ENCODE results near the gene CD80. TPM values are rescaled to one million over a fixed set of nuclear protein-coding genes. Genes with fewer than 3 reads are reported as not detected.
"Not testable (repeated sequence)": the region's sequence is repeated elsewhere in the genome, so short reads cannot be mapped to it uniquely, and the experiment has no call there.

The CD80 gene
- total and polyA plus RNA-seq, 9 donors, result 0.04 to 0.36 (median 0.11) TPM; not detected in 2

- no peak for DNase-seq
- Histone ChIP-seq H3K27ac (ENCODE audit: low read length) (no peak overlapping the region), H3K36me3 (ENCODE audit: control insufficient read depth, insufficient read depth, low read length) (no peaks in the 10 kb centered on the region), H3K27me3 (ENCODE audit: control insufficient read depth, insufficient read depth, low read length) (no peaks in the 10 kb centered on the region), H3K4me3 (ENCODE audit: low read length) (no peak overlapping the region), H3K9me3 (replicated peaks; ENCODE audit: control insufficient read depth, low read depth, low read length) (no peaks in the 10 kb centered on the region), H3K4me1 (ENCODE audit: control insufficient read depth, insufficient read depth, low read length) (no peaks in the 10 kb centered on the region)
- WGBS (ENCODE audit: insufficient coverage), result 62% methylated on average over 6 of the region's 6 CpGs
These were observed 3.0 kb upstream of the CD80 start for GRCh38 chr3:119562307-119562961.

- WGBS (ENCODE audit: insufficient coverage), result no CpG with 5 or more reads among the region's 5 CpGs
- H3K9me3 ChIP-seq (replicated peaks; ENCODE audit: control insufficient read depth, low read depth, low read length), result no peaks in the 10 kb centered on the region
- H3K27ac ChIP-seq (ENCODE audit: low read length), result no peak overlapping the region
- H3K4me1 ChIP-seq (ENCODE audit: control insufficient read depth, insufficient read depth, low read length), result no peaks in the 10 kb centered on the region
- no peaks in the 10 kb centered on the region for H3K27me3 ChIP-seq (ENCODE audit: control insufficient read depth, insufficient read depth, low read length)
- no peak for DNase-seq
- H3K36me3 ChIP-seq (ENCODE audit: control insufficient read depth, insufficient read depth, low read length), result no peaks in the 10 kb centered on the region
- no peak overlapping the region for H3K4me3 ChIP-seq (ENCODE audit: low read length)
These were observed 746 bp upstream of the CD80 start for GRCh38 chr3:119560160-119560559.

- Histone ChIP-seq H3K9me3 (replicated peaks; ENCODE audit: control insufficient read depth, low read depth, low read length) (no peaks in the 10 kb centered on the region), H3K27me3 (ENCODE audit: control insufficient read depth, insufficient read depth, low read length) (no peaks in the 10 kb centered on the region), H3K4me3 (ENCODE audit: low read length) (no peak overlapping the region), H3K36me3 (ENCODE audit: control insufficient read depth, insufficient read depth, low read length) (no peaks in the 10 kb centered on the region), H3K27ac (ENCODE audit: low read length) (no peak overlapping the region), H3K4me1 (ENCODE audit: control insufficient read depth, insufficient read depth, low read length) (no peaks in the 10 kb centered on the region)
- no peak for DNase-seq
- WGBS (ENCODE audit: insufficient coverage), result 100% methylated on average over 1 of the region's 9 CpGs
These were observed 642 bp downstream of the CD80 start for GRCh38 chr3:119558626-119559317.

- H3K36me3 ChIP-seq (ENCODE audit: control insufficient read depth, insufficient read depth, low read length), result no peaks in the 10 kb centered on the region
- H3K4me1 ChIP-seq (ENCODE audit: control insufficient read depth, insufficient read depth, low read length), result no peaks in the 10 kb centered on the region
- H3K27me3 ChIP-seq (ENCODE audit: control insufficient read depth, insufficient read depth, low read length), result no peaks in the 10 kb centered on the region
- H3K9me3 ChIP-seq (replicated peaks; ENCODE audit: control insufficient read depth, low read depth, low read length), result no peaks in the 10 kb centered on the region
- no peak for DNase-seq
- 50% methylated on average over 1 of the region's 3 CpGs for WGBS (ENCODE audit: insufficient coverage)
- H3K27ac ChIP-seq (ENCODE audit: low read length), result no peak overlapping the region
- H3K4me3 ChIP-seq (ENCODE audit: low read length), result no peak overlapping the region
These were observed 1.5 kb downstream of the CD80 start for GRCh38 chr3:119557877-119558269.

GRCh38 chr3:119557192-119557876, 2.1 kb downstream of the CD80 start:
- H3K9me3 ChIP-seq (replicated peaks; ENCODE audit: control insufficient read depth, low read depth, low read length), result no peaks in the 10 kb centered on the region
- no peaks in the 10 kb centered on the region for H3K27me3 ChIP-seq (ENCODE audit: control insufficient read depth, insufficient read depth, low read length)
- no peak overlapping the region for H3K27ac ChIP-seq (ENCODE audit: low read length)
- no peak for DNase-seq
- no peaks in the 10 kb centered on the region for H3K4me1 ChIP-seq (ENCODE audit: control insufficient read depth, insufficient read depth, low read length)
- 63% methylated on average over 4 of the region's 7 CpGs for WGBS (ENCODE audit: insufficient coverage)
- H3K36me3 ChIP-seq (ENCODE audit: control insufficient read depth, insufficient read depth, low read length), result no peaks in the 10 kb centered on the region
- no peak overlapping the region for H3K4me3 ChIP-seq (ENCODE audit: low read length)

- H3K4me3 ChIP-seq (ENCODE audit: low read length), result no peak overlapping the region
- no peaks in the 10 kb centered on the region for H3K4me1 ChIP-seq (ENCODE audit: control insufficient read depth, insufficient read depth, low read length)
- H3K27ac ChIP-seq (ENCODE audit: low read length), result no peak overlapping the region
These were observed 3.5 kb downstream of the CD80 start for GRCh38 chr3:119555929-119556328.

GRCh38 chr3:119555309-119555735, 4.1 kb downstream of the CD80 start:
- H3K27ac ChIP-seq (ENCODE audit: low read length), result no peak overlapping the region
- H3K4me3 ChIP-seq (ENCODE audit: low read length), result no peak overlapping the region

More at GRCh38 chr3:119555929-119556328, 3.5 kb downstream of the CD80 start:
- WGBS (ENCODE audit: insufficient coverage), result 100% methylated on average over 1 of the region's 1 CpG
- Histone ChIP-seq H3K36me3 (ENCODE audit: control insufficient read depth, insufficient read depth, low read length) (no peaks in the 10 kb centered on the region), H3K9me3 (replicated peaks; ENCODE audit: control insufficient read depth, low read depth, low read length) (no peaks in the 10 kb centered on the region), H3K27me3 (ENCODE audit: control insufficient read depth, insufficient read depth, low read length) (no peaks in the 10 kb centered on the region)
- DNase-seq, result no peak

GRCh38 chr3:119553823-119554415, 5.5 kb downstream of the CD80 start:
- WGBS (ENCODE audit: insufficient coverage), result 49% methylated on average over 2 of the region's 5 CpGs
- H3K27me3 ChIP-seq (ENCODE audit: control insufficient read depth, insufficient read depth, low read length), result no peaks in the 10 kb centered on the region
- DNase-seq, result no peak
- H3K9me3 ChIP-seq (replicated peaks; ENCODE audit: control insufficient read depth, low read depth, low read length), result no peaks in the 10 kb centered on the region
- no peak overlapping the region for H3K27ac ChIP-seq (ENCODE audit: low read length)
- no peaks in the 10 kb centered on the region for H3K4me1 ChIP-seq (ENCODE audit: control insufficient read depth, insufficient read depth, low read length)
- H3K36me3 ChIP-seq (ENCODE audit: control insufficient read depth, insufficient read depth, low read length), result no peaks in the 10 kb centered on the region
- no peak overlapping the region for H3K4me3 ChIP-seq (ENCODE audit: low read length)

More at GRCh38 chr3:119555309-119555735, 4.1 kb downstream of the CD80 start:
- DNase-seq, result peak; percentile 43
- 74% methylated on average over 3 of the region's 4 CpGs for WGBS (ENCODE audit: insufficient coverage)
- Histone ChIP-seq H3K36me3 (ENCODE audit: control insufficient read depth, insufficient read depth, low read length) (no peaks in the 10 kb centered on the region), H3K27me3 (ENCODE audit: control insufficient read depth, insufficient read depth, low read length) (no peaks in the 10 kb centered on the region), H3K4me1 (ENCODE audit: control insufficient read depth, insufficient read depth, low read length) (no peaks in the 10 kb centered on the region), H3K9me3 (replicated peaks; ENCODE audit: control insufficient read depth, low read depth, low read length) (no peaks in the 10 kb centered on the region)

- H3K4me3 ChIP-seq (ENCODE audit: low read length); H3K36me3 ChIP-seq (ENCODE audit: control insufficient read depth, insufficient read depth, low read length); H3K4me1 ChIP-seq (ENCODE audit: control insufficient read depth, insufficient read depth, low read length); H3K9me3 ChIP-seq (replicated peaks; ENCODE audit: control insufficient read depth, low read depth, low read length); DNase-seq; H3K27ac ChIP-seq (ENCODE audit: low read length); H3K27me3 ChIP-seq (ENCODE audit: control insufficient read depth, insufficient read depth, low read length): not testable (repeated sequence)
- no CpG with 5 or more reads among the region's 6 CpGs for WGBS (ENCODE audit: insufficient coverage)
These were observed 6.5 kb downstream of the CD80 start for GRCh38 chr3:119552928-119553327.

GRCh38 chr3:119551598-119551997, 7.8 kb downstream of the CD80 start:
- no peaks in the 10 kb centered on the region for H3K27me3 ChIP-seq (ENCODE audit: control insufficient read depth, insufficient read depth, low read length)
- H3K4me1 ChIP-seq (ENCODE audit: control insufficient read depth, insufficient read depth, low read length), result no peaks in the 10 kb centered on the region
- no peaks in the 10 kb centered on the region for H3K36me3 ChIP-seq (ENCODE audit: control insufficient read depth, insufficient read depth, low read length)
- H3K27ac ChIP-seq (ENCODE audit: low read length), result no peak overlapping the region
- WGBS (ENCODE audit: insufficient coverage), result 91% methylated on average over 5 of the region's 5 CpGs
- DNase-seq, result no peak
- H3K9me3 ChIP-seq (replicated peaks; ENCODE audit: control insufficient read depth, low read depth, low read length), result no peaks in the 10 kb centered on the region
- no peak overlapping the region for H3K4me3 ChIP-seq (ENCODE audit: low read length)
